Activated CD8-positive, alpha-beta T cell treated with anti-CD3 and anti-CD28 coated beads for 36 hours (primary cell): ENCODE data around the gene GJA3. TPM values are rescaled to one million over a fixed set of nuclear protein-coding genes. Genes with fewer than 3 reads are reported as not detected.
A peak's percentile ranks its signal among the peaks of the same experiment; 100 is the strongest.

ENCODE experiments used
- ATAC-seq: fragments of 200-7000 bp; cut with Tn5 transposase; one replicate; pipeline ENCODE4 v1.10.0; 2021; ENCODE audit warnings: mild to moderate bottlenecking, moderate library complexity
- CTCF ChIA-PET: fragments of 350-600 bp; sonication (Branson Sonifier 250); formaldehyde crosslinking; loops from one replicate; lab custom pipeline; 2021; ENCODE audit warnings: antibody characterized with exemption; lab: Charles Lee
- POLR2A ChIA-PET: fragments of 350-600 bp; sonication (Branson Sonifier 250); formaldehyde crosslinking; loops from one replicate; lab custom pipeline; 2021; ENCODE audit warnings: antibody characterized with exemption; lab: Charles Lee
- DNase-seq: peaks from one replicate; pipeline ENCODE4 v3.0.0-alpha.2; 2020
- H3K27ac Mint-ChIP-seq: one replicate; pipeline ENCODE4 v1.8.0; 2021; ENCODE audit warnings: mild to moderate bottlenecking, mixed read lengths
- H3K27me3 Mint-ChIP-seq: one replicate; pipeline ENCODE4 v1.8.0; 2021; ENCODE audit warnings: mixed read lengths
- H3K36me3 Mint-ChIP-seq: one replicate; pipeline ENCODE4 v1.8.0; 2021; ENCODE audit warnings: low read depth, mixed read lengths
- H3K4me1 Mint-ChIP-seq: one replicate; pipeline ENCODE4 v1.8.0; 2021; ENCODE audit warnings: low read depth, mixed read lengths
- H3K4me3 Mint-ChIP-seq: one replicate; pipeline ENCODE4 v1.8.0; 2021; ENCODE audit warnings: mild to moderate bottlenecking, moderate library complexity, mixed read lengths
- H3K9me3 Mint-ChIP-seq: one replicate; pipeline ENCODE4 v1.8.0; 2021; ENCODE audit warnings: mixed read lengths
- intact Hi-C: fragments of 100-400 bp; cut with micrococcal nuclease; formaldehyde crosslinking; loops from one replicate; pipeline ENCODE4 v1.10.0; 2022
- total RNA-seq, 2 experiments: library from RNA; stranded (reverse); gene quantifications; one replicate each; pipeline ENCODE4 v1.2.3, GENCODE V29; 2021
- TF ChIP-seq, protein P1 (sequence below): fragments of 200-600 bp; IDR thresholded peaks from one replicate; pipeline ENCODE4 v1.8.0; 2022; ENCODE audit warnings: antibody characterized with exemption, mild to moderate bottlenecking

The GJA3 gene
- total RNA-seq, 2 experiments from 2014 or later = 0.32 to 0.51 TPM

GRCh38 chr13:20132052-20132634, 28.7 kb downstream of the GJA3 start:
- no peak for DNase-seq
- H3K36me3 Mint-ChIP-seq = no peaks in the 10 kb centered on the region
- H3K4me3 Mint-ChIP-seq = no peak overlapping the region
- TF ChIP-seq, protein P1, sequence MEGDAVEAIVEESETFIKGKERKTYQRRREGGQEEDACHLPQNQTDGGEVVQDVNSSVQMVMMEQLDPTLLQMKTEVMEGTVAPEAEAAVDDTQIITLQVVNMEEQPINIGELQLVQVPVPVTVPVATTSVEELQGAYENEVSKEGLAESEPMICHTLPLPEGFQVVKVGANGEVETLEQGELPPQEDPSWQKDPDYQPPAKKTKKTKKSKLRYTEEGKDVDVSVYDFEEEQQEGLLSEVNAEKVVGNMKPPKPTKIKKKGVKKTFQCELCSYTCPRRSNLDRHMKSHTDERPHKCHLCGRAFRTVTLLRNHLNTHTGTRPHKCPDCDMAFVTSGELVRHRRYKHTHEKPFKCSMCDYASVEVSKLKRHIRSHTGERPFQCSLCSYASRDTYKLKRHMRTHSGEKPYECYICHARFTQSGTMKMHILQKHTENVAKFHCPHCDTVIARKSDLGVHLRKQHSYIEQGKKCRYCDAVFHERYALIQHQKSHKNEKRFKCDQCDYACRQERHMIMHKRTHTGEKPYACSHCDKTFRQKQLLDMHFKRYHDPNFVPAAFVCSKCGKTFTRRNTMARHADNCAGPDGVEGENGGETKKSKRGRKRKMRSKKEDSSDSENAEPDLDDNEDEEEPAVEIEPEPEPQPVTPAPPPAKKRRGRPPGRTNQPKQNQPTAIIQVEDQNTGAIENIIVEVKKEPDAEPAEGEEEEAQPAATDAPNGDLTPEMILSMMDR = no peak
- intact Hi-C loops = no loop called here
- H3K9me3 Mint-ChIP-seq = no peaks in the 10 kb centered on the region
- no peak for ATAC-seq
- POLR2A ChIA-PET = interaction anchor here (0.6 to 0.8 kb wide), 2 partner anchors 9 to 15 kb away, joined by 3 read pairs; no protein-coding TSS in a partner anchor
- CTCF ChIA-PET = interaction anchor here (0.8 to 1.3 kb wide), 2 partner anchors 16 to 28 kb away, joined by 3 to 4 read pairs; no protein-coding TSS in a partner anchor
- H3K4me1 Mint-ChIP-seq = peaks cover 3% of the 10 kb centered on the region
- peaks cover 24% of the 10 kb centered on the region for H3K27me3 Mint-ChIP-seq
- H3K27ac Mint-ChIP-seq = no peak overlapping the region

GRCh38 chr13:20131057-20131832, 29.6 kb downstream of the GJA3 start:
- ChIA-PET POLR2A (interaction anchor here (0.8 to 0.9 kb wide), 2 partner anchors 13 to 16 kb away, joined by 3 to 4 read pairs; no protein-coding TSS in a partner anchor), CTCF (interaction anchor here (0.8 to 1.3 kb wide), 2 partner anchors 15 to 29 kb away, joined by 3 to 4 read pairs; no protein-coding TSS in a partner anchor)
- H3K36me3 Mint-ChIP-seq = no peaks in the 10 kb centered on the region
- H3K4me3 Mint-ChIP-seq = no peak overlapping the region
- H3K27me3 Mint-ChIP-seq = peaks cover 16% of the 10 kb centered on the region
- ATAC-seq (no peak), DNase-seq (no peak)
- intact Hi-C loops = no loop called here
- H3K27ac Mint-ChIP-seq = no peak overlapping the region
- H3K4me1 Mint-ChIP-seq = no peaks in the 10 kb centered on the region
- TF ChIP-seq, protein P1 = no peak
- H3K9me3 Mint-ChIP-seq = no peaks in the 10 kb centered on the region

- DNase-seq (no peak), ATAC-seq (no peak)
- Mint-ChIP-seq H3K9me3 (no peaks in the 10 kb centered on the region), H3K27me3 (peaks cover 18% of the 10 kb centered on the region), H3K36me3 (no peaks in the 10 kb centered on the region), H3K4me3 (no peak overlapping the region), H3K27ac (no peak overlapping the region), H3K4me1 (no peaks in the 10 kb centered on the region)
- intact Hi-C loops = no loop called here
- CTCF ChIA-PET = interaction anchor here (1.3 kb wide), 1 partner anchor 14 kb away, joined by 4 read pairs; no protein-coding TSS in a partner anchor
- POLR2A ChIA-PET = interaction anchor here (0.9 kb wide), 1 partner anchor 13 kb away, joined by 4 read pairs; no protein-coding TSS in a partner anchor
- TF ChIP-seq, protein P1 = no peak
Observed at GRCh38 chr13:20130652-20131051, 30.2 kb downstream of the GJA3 start.

DNA sequence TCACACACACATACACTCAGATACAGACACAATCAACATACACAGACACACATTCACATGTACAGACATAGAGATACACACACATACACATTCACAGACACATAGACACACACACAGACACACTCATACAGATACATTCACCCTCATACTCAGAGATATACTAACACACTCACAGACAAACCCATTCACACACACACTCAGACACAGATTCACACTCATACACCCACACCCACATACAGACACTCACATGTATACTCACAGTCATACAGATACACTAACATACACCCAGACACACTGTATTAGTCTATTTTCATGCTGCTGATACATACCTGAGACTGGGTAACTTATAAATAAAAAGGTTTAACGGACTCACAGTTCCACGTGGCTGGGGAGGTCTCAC, 30.8 kb downstream of the GJA3 start:
- CTCF ChIA-PET = no interaction called here
- no peak overlapping the region for H3K27ac Mint-ChIP-seq
- peaks cover 17% of the 10 kb centered on the region for H3K27me3 Mint-ChIP-seq
- H3K4me1 Mint-ChIP-seq = no peaks in the 10 kb centered on the region
- ATAC-seq (peak; percentile 19), DNase-seq (no peak)
- no peak overlapping the region for H3K4me3 Mint-ChIP-seq
- TF ChIP-seq, protein P1 = no peak
- POLR2A ChIA-PET = no interaction called here
- no peaks in the 10 kb centered on the region for H3K36me3 Mint-ChIP-seq
- intact Hi-C loops = no loop called here
- H3K9me3 Mint-ChIP-seq = no peaks in the 10 kb centered on the region
